HCT116 (cell line): ENCODE results near the gene EPS15. TPM values are rescaled to one million over a fixed set of nuclear protein-coding genes. Genes with fewer than 3 reads are reported as not detected.

Source experiments
- ATAC-seq: fragments of 200-7000 bp; cut with Tn5 transposase; 2 replicates; pipeline ENCODE4 v1.9.1; 2020; ENCODE audit warnings: mild to moderate bottlenecking, moderate library complexity
- BruUV-seq: library from RNA; stranded (reverse); fragments of 400-500 nt; replicated peaks from 2 replicates; lab custom pipeline; 2021; lab: Mats Ljungman, UMichigan
- CTCF ChIA-PET: fragments of 300-600 bp; sonication (Branson Sonifier 250); formaldehyde crosslinking; loops from one replicate; lab custom pipeline; 2021; ENCODE audit warnings: antibody characterized with exemption; lab: Charles Lee
- POLR2A ChIA-PET: fragments of 300-600, 350-600 bp; sonication (Branson Sonifier 250); formaldehyde crosslinking; loops from one replicate; lab custom pipeline; 2021; ENCODE audit warnings: antibody characterized with exemption; lab: Charles Lee
- RAD21 ChIA-PET, 2 experiments: fragments of 300-600 bp; sonication (Branson Sonifier 250); formaldehyde crosslinking; loops; one replicate each; lab custom pipeline; 2023; ENCODE audit warnings: low total read pairs in 2 of 2; ENCODE audit not compliant: uncharacterized antibody in 2 of 2, unreplicated experiment in 2 of 2, low non-redundant PET in 1 of 2; lab: Charles Lee
- DNase-seq: peaks from one replicate; pipeline ENCODE4 v3.0.0-alpha.2; 2010; ENCODE audit warnings: low read depth, low spot score
- H2AFZ ChIP-seq: fragments of 200-600 bp; shearing (Covaris generic), sonication (generic); 2 replicates; pipeline ENCODE4 v1.6.1; 2017; ENCODE audit warnings: low read depth, mixed run types, mixed read lengths, antibody characterized with exemption, low read length; ENCODE audit not compliant: poor library complexity, severe bottlenecking
- H3K27ac ChIP-seq: 2 replicates; pipeline ENCODE4 v1.5.1; 2012; ENCODE audit warnings: low read depth, low read length
- H3K27me3 ChIP-seq: fragments of 200-600 bp; sonication (generic); 2 replicates; pipeline ENCODE4 v1.6.1; 2016; ENCODE audit warnings: mixed run types, low read length, mixed read lengths; ENCODE audit not compliant: insufficient read depth
- H3K36me3 ChIP-seq, 2 experiments: fragments of 200-500 bp in 1 of 2; fragments of 200-600 bp in 1 of 2; sonication (Bioruptor generic) in 1 of 2; sonication (generic) in 1 of 2; 2 replicates each; pipeline versions ENCODE4 v1.5.1 to v1.6.1; 2014 to 2016; ENCODE audit warnings: low read length in 2 of 2, inconsistent platforms in 1 of 2, mixed read lengths in 1 of 2, mixed run types in 1 of 2; ENCODE audit not compliant: insufficient read depth in 2 of 2, control insufficient read depth in 1 of 2
- H3K4me1 ChIP-seq, 2 experiments: fragments of 200-600 bp in 1 of 2; sonication (generic) in 1 of 2; 2 replicates each; pipeline versions ENCODE4 v1.5.1 to v1.6.1; 2012 to 2017; ENCODE audit warnings: low read length in 2 of 2, inconsistent platforms in 1 of 2, mild to moderate bottlenecking in 1 of 2, mixed read lengths in 1 of 2, mixed run types in 1 of 2, moderate library complexity in 1 of 2; ENCODE audit not compliant: insufficient read depth in 2 of 2, control insufficient read depth in 1 of 2
- H3K4me2 ChIP-seq: fragments of 200-600 bp; sonication (generic); 2 replicates; pipeline ENCODE4 v1.6.1; 2017; ENCODE audit warnings: mixed run types, low read length, mixed read lengths
- H3K4me3 ChIP-seq, 2 experiments: fragments of 200-600 bp in 1 of 2; sonication (generic) in 1 of 2; replicated peaks in 1 of 2; 2 replicates each; pipeline ENCODE4 v1.5.1; 2011 to 2016; ENCODE audit warnings: low read length in 2 of 2, control low read depth in 1 of 2, low read depth in 1 of 2, mild to moderate bottlenecking in 1 of 2, mixed read lengths in 1 of 2, mixed run types in 1 of 2
- H3K79me2 ChIP-seq: fragments of 200-600 bp; sonication (generic); 2 replicates; pipeline ENCODE4 v1.6.1; 2017; ENCODE audit warnings: mild to moderate bottlenecking, mixed run types, low read length, moderate library complexity, mixed read lengths; ENCODE audit not compliant: insufficient read depth
- H3K9ac ChIP-seq: fragments of 200-600 bp; sonication (generic); 2 replicates; pipeline ENCODE4 v1.6.1; 2016; ENCODE audit warnings: low read length, mixed read lengths
- H3K9me2 ChIP-seq: fragments of 200-600 bp; sonication (generic), shearing (Covaris generic); 2 replicates; pipeline ENCODE4 v1.6.1; 2017; ENCODE audit warnings: mixed run types, mild to moderate bottlenecking, moderate library complexity; ENCODE audit not compliant: insufficient read depth
- H3K9me3 ChIP-seq, 2 experiments: fragments of 200-500 bp in 1 of 2; fragments of 200-600 bp in 1 of 2; sonication (Bioruptor generic) in 1 of 2; sonication (generic) in 1 of 2; 2 replicates each; pipeline ENCODE4 v1.6.1; 2014 to 2017; ENCODE audit warnings: low read length in 2 of 2, mixed read lengths in 2 of 2, inconsistent platforms in 1 of 2, low read depth in 1 of 2, mild to moderate bottlenecking in 1 of 2, mixed run types in 1 of 2, moderate library complexity in 1 of 2; ENCODE audit not compliant: control insufficient read depth in 1 of 2, insufficient read depth in 1 of 2
- H4K20me1 ChIP-seq: fragments of 200-600 bp; sonication (generic), shearing (Covaris generic); 2 replicates; pipeline ENCODE4 v1.6.1; 2017; ENCODE audit warnings: mixed run types, mild to moderate bottlenecking, moderate library complexity; ENCODE audit not compliant: insufficient read depth
- ATF3 ChIP-seq: IDR thresholded peaks from 2 replicates; pipeline ENCODE4 v1.6.1; 2012
- CTCF ChIP-seq, 3 experiments: fragments of 200-600 bp in 1 of 3; sonication (generic) in 1 of 3; IDR thresholded peaks in 2 of 3; conservative IDR thresholded peaks in 1 of 3; 2 replicates each; pipeline ENCODE4 v1.5.1; 2012 to 2017; ENCODE audit warnings: low read depth in 2 of 3, low read length in 2 of 3, antibody characterized with exemption in 1 of 3, borderline replicate concordance in 1 of 3, control low read depth in 1 of 3, mild to moderate bottlenecking in 1 of 3, mixed read lengths in 1 of 3, mixed run types in 1 of 3, moderate library complexity in 1 of 3; ENCODE audit not compliant: insufficient read depth in 1 of 3
- EGR1 ChIP-seq: IDR thresholded peaks from 2 replicates; pipeline ENCODE4 v1.6.1; 2012; ENCODE audit warnings: low read depth
- EZH2 ChIP-seq: fragments of 200-600 bp; sonication (generic); IDR thresholded peaks from 2 replicates; pipeline ENCODE4 v1.6.1; 2017; ENCODE audit warnings: antibody characterized with exemption, mixed run types
- JUND ChIP-seq: IDR thresholded peaks from 2 replicates; pipeline ENCODE4 v1.6.1; 2012
- POLR2A ChIP-seq: IDR thresholded peaks from 2 replicates; pipeline ENCODE4 v1.7.0; 2011; ENCODE audit warnings: borderline replicate concordance; ENCODE audit not compliant: insufficient read depth, insufficient read length; ENCODE audit errors: extremely low read depth
- POLR2AphosphoS5 ChIP-seq: IDR thresholded peaks from 2 replicates; pipeline ENCODE4 v1.6.1; 2011; ENCODE audit warnings: mild to moderate bottlenecking, low read depth, low read length, moderate library complexity
- SP1 ChIP-seq: IDR thresholded peaks from 2 replicates; pipeline ENCODE4 v1.6.1; 2012; ENCODE audit warnings: low read depth
- SRF ChIP-seq: IDR thresholded peaks from 2 replicates; pipeline ENCODE4 v1.6.1; 2012; ENCODE audit warnings: low read depth
- ZBTB33 ChIP-seq: IDR thresholded peaks from 2 replicates; pipeline ENCODE4 v1.6.1; 2011; ENCODE audit warnings: mild to moderate bottlenecking, low read length, moderate library complexity; ENCODE audit not compliant: insufficient replicate concordance; ENCODE audit errors: extremely low read depth
- ZFX ChIP-seq: fragments of 450-650 bp; IDR thresholded peaks from 2 replicates; pipeline ENCODE4 v1.6.1; 2017
- ZNF274 ChIP-seq: fragments of 200-500 bp; sonication (Bioruptor generic); IDR thresholded peaks from 2 replicates; pipeline ENCODE4 v1.6.1; 2014; ENCODE audit warnings: mild to moderate bottlenecking, low read depth, low read length, inconsistent platforms
- intact Hi-C: fragments of 100-400 bp; cut with micrococcal nuclease; formaldehyde crosslinking; loops from 2 replicates; pipeline ENCODE4 v1.10.0; 2022
- total RNA-seq: library from RNA; stranded (reverse); gene quantifications from one replicate; pipeline ENCODE4 v1.2.1, GENCODE V29; 2021; ENCODE audit not compliant: unreplicated experiment

The EPS15 gene
- total RNA-seq, 1 experiment from 2014 or later, result 41.2 TPM

- TF ChIP-seq POLR2AphosphoS5, result peak; percentile 52; the same call in 1 of the 2 replicates
- no peak for TF ChIP-seq EZH2
- TF ChIP-seq ATF3, result no peak
Observed at GRCh38 chr1:51331206-51332100, 187.6 kb downstream of the EPS15 start (continued).

GRCh38 chr1:51330331-51331201 is 188.5 kb downstream of the EPS15 start, which contains the start of gene TTC39A:
Gene TTC39A (minus strand): TSS chr1:51330562. CDS start chr1:51330477, 85 bp downstream.
- ATAC-seq (peak; percentile 50), DNase-seq (no peak)
- Histone ChIP-seq H3K9me2 (no peaks in the 10 kb centered on the region), H3K4me3 (peak within 1 kb of the TSS; percentile 61 to 80), H3K79me2 (no peaks in the 10 kb centered on the region), H2AFZ (peak within 1 kb of the TSS; percentile 94), H3K27me3 (no peaks in the 10 kb centered on the region), H3K36me3 (no peaks in the 10 kb centered on the region), H3K4me2 (peak within 1 kb of the TSS; percentile 100), H4K20me1 (no peaks in the 10 kb centered on the region), H3K27ac (peak within 1 kb of the TSS; percentile 52), H3K4me1 (peaks cover 25 to 57% of the 10 kb centered on the region in 2 experiments), H3K9me3 (no peaks in the 10 kb centered on the region), H3K9ac (peak within 1 kb of the TSS; percentile 80)
- intact Hi-C loops, result no loop called here
- ChIA-PET RAD21 (no interaction called here), POLR2A (no interaction called here), CTCF (no interaction called here)
- no peak for TF ChIP-seq EGR1
- TF ChIP-seq JUND, result no peak
- TF ChIP-seq SRF, result no peak
- TF ChIP-seq CTCF (IDR thresholded peaks at IDR 0.05 in 2 of 3, conservative IDR thresholded peaks at IDR 0.05 in 1 of 3; ENCODE audit: borderline replicate concordance in 1 of 3, insufficient read depth in 1 of 3, low read depth in 2 of 3, low read length in 2 of 3), result no peak
- no peak for TF ChIP-seq SP1
- TF ChIP-seq ZFX, result peak; percentile 67
- TF ChIP-seq POLR2AphosphoS5, result peak; percentile 22; the same call in 1 of the 2 replicates
- no peak for TF ChIP-seq POLR2A
- TF ChIP-seq ZBTB33, result no peak
- TF ChIP-seq ZNF274, result no peak
- no TSS peak for BruUV-seq
